GM19240 (cell line): ENCODE measurements around the gene OLFM2.
A peak's percentile ranks its signal among the peaks of the same experiment; 100 is the strongest.
"Not testable (repeated sequence)": the region's sequence is repeated elsewhere in the genome, so short reads cannot be mapped to it uniquely, and the experiment has no call there.

ENCODE experiments used
- DNase-seq: peaks from one replicate; pipeline ENCODE4 v3.0.0; 2011; ENCODE audit warnings: low spot score; ENCODE audit not compliant: insufficient read length

OLFM2 gene

GRCh38 chr19:9943744-9944143 lies 7.4 kb upstream of the OLFM2 start:
- no peak for DNase-seq

- no peak for DNase-seq
Measured at GRCh38 chr19:9941671-9942070, 5.4 kb upstream of the OLFM2 start.

GRCh38 chr19:9941231-9941630 lies 4.9 kb upstream of the OLFM2 start:
- no peak for DNase-seq

GRCh38 chr19:9940778-9941177 lies 4.5 kb upstream of the OLFM2 start:
- DNase-seq = no peak

GRCh38 chr19:9939301-9939913 lies 3.1 kb upstream of the OLFM2 start:
- no peak for DNase-seq

GRCh38 chr19:9937001-9937411 lies 691 bp upstream of the OLFM2 start:
- DNase-seq = no peak

GRCh38 chr19:9935506-9936325 lies 599 bp downstream of the OLFM2 start:
- no peak for DNase-seq

- peak; percentile 71 for DNase-seq
Measured at GRCh38 chr19:9934132-9934950, 2.0 kb downstream of the OLFM2 start.

GRCh38 chr19:9932835-9933234 lies 3.5 kb downstream of the OLFM2 start:
- DNase-seq = no peak

- DNase-seq = no peak
Measured at GRCh38 chr19:9931629-9932028, 4.7 kb downstream of the OLFM2 start.

GRCh38 chr19:9923440-9923839 lies 12.9 kb downstream of the OLFM2 start:
- DNase-seq = no peak

- not testable (repeated sequence) for DNase-seq
Measured at GRCh38 chr19:9922782-9923379, 13.4 kb downstream of the OLFM2 start.

- no peak for DNase-seq
Measured at GRCh38 chr19:9917321-9917720, 19.0 kb downstream of the OLFM2 start.

- no peak for DNase-seq
Measured at GRCh38 chr19:9916719-9917118, 19.6 kb downstream of the OLFM2 start.

GRCh38 chr19:9914315-9915207 lies 21.8 kb downstream of the OLFM2 start:
- DNase-seq = peak; percentile 63

GRCh38 chr19:9914001-9914314 lies 22.4 kb downstream of the OLFM2 start:
- DNase-seq = no peak

- DNase-seq = no peak
Measured at GRCh38 chr19:9913237-9914000, 22.9 kb downstream of the OLFM2 start.

- DNase-seq = no peak
Measured at GRCh38 chr19:9912551-9913236, 23.6 kb downstream of the OLFM2 start.

GRCh38 chr19:9911524-9912185 lies 24.7 kb downstream of the OLFM2 start:
- no peak for DNase-seq
